Breast epithelium (tissue), 4 donors: ENCODE data around the gene RIF1. TPM values are rescaled to one million over a fixed set of nuclear protein-coding genes. Genes with fewer than 3 reads are reported as not detected.
"Not testable (repeated sequence)": the region's sequence is repeated elsewhere in the genome, so short reads cannot be mapped to it uniquely, and the experiment has no call there.

ENCODE experiments used
- DNase-seq, 2 donors: peaks; one replicate each; pipeline ENCODE4 v3.0.0-alpha.2; 2019; ENCODE audit warnings: low spot score in 2 of 2
- H3K27ac ChIP-seq, 2 donors: fragments of 200-600 bp; sonication (generic) in 1 of 2; one replicate each; pipeline ENCODE4 v1.5.1; 2016 to 2019; ENCODE audit warnings: mild to moderate bottlenecking in 1 of 2
- H3K27me3 ChIP-seq, 2 donors: fragments of 200-600 bp; sonication (generic) in 1 of 2; one replicate each; pipeline versions ENCODE4 v1.5.1 to v1.6.0; 2017 to 2019; ENCODE audit warnings: control low read depth in 1 of 2, mild to moderate bottlenecking in 1 of 2
- H3K36me3 ChIP-seq: fragments of 200-600 bp; one replicate; pipeline ENCODE4 v1.5.1; 2019
- H3K4me1 ChIP-seq, 2 donors: fragments of 200-600 bp; sonication (generic); one replicate each; pipeline ENCODE4 v1.5.1; 2016 to 2019; ENCODE audit warnings: control low read depth in 1 of 2
- H3K4me3 ChIP-seq, 3 donors: fragments of 200-600 bp; sonication (generic); 1 replicate in 2 of 3; 2 replicates in 1 of 3; pipeline ENCODE4 v1.5.1; 2016 to 2019; ENCODE audit warnings: mild to moderate bottlenecking in 3 of 3, moderate library complexity in 2 of 3
- H3K9me3 ChIP-seq, 2 donors: fragments of 200-600 bp; sonication (generic) in 1 of 2; one replicate each; pipeline ENCODE4 v1.5.1; 2016 to 2019; ENCODE audit warnings: control low read depth in 1 of 2
- CTCF ChIP-seq, 3 donors: fragments of 450-650 bp; IDR thresholded peaks; one replicate each; pipeline ENCODE4 v1.5.1; 2016 to 2017; ENCODE audit warnings: antibody characterized with exemption in 3 of 3, mild to moderate bottlenecking in 3 of 3, moderate library complexity in 3 of 3
- POLR2A ChIP-seq: fragments of 450-650 bp; IDR thresholded peaks from one replicate; pipeline ENCODE4 v1.6.1; 2016; ENCODE audit warnings: antibody characterized with exemption, mild to moderate bottlenecking, moderate library complexity
- POLR2AphosphoS5 ChIP-seq, 3 donors: sonication (generic); formaldehyde crosslinking; IDR thresholded peaks; one replicate each; pipeline ENCODE4 v1.6.1; 2017; ENCODE audit warnings: antibody characterized with exemption in 3 of 3
- intact Hi-C: fragments of 100-400 bp; cut with DNase I; formaldehyde crosslinking; loops from one replicate; pipeline ENCODE4 v1.15.1; 2023; ENCODE audit warnings: low total_unique reads
- total RNA-seq, 3 donors: library from RNA; depleted of rRNA; stranded (reverse); fragments of >200 nt; gene quantifications; one replicate each; pipeline ENCODE4 v1.1.0, GENCODE V29; 2016

RIF1 gene
- total RNA-seq, 3 donors from 2014 or later: 35.5 to 78.2 (median 50.5) TPM

GRCh38 chr2:151417650-151418049 lies 7.9 kb downstream of the RIF1 start:
- TF ChIP-seq POLR2AphosphoS5 (IDR thresholded peaks at IDR 0.05) (no peak), CTCF (IDR thresholded peaks at IDR 0.05) (no peak), POLR2A (no peak)
- peaks cover 7% of the 10 kb centered on the region for H3K36me3 ChIP-seq
- H3K9me3 ChIP-seq: no peaks in the 10 kb centered on the region
- intact Hi-C loops: no loop called here
- no peak for DNase-seq
- no peaks in the 10 kb centered on the region for H3K4me1 ChIP-seq
- H3K27ac ChIP-seq: no peak overlapping the region
- no peak overlapping the region for H3K4me3 ChIP-seq
- H3K27me3 ChIP-seq: no peaks in the 10 kb centered on the region

DNA sequence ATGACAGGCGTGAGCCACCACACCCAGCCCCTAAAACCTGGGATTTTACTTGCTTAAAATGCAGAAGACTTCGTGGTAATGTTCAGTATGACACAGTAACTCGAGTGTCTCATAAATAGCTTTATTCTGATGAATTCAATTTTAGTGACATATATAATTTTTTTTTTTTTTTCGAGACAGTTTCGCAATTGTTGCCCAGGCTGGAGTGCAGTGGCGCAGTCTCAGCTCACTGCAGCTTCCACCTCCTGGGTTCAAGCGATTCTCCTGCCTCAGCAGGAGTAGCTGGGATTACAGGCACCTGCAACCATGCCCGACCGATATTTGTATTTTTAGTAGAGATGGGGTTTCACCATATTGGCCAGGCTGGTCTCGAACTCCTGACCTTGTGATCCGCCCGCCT lies 12.0 kb downstream of the RIF1 start:
- H3K9me3 ChIP-seq, H3K4me3 ChIP-seq, intact Hi-C loops, H3K36me3 ChIP-seq, H3K4me1 ChIP-seq, H3K27me3 ChIP-seq, H3K27ac ChIP-seq, DNase-seq: not testable (repeated sequence)

- Histone ChIP-seq H3K27ac (no peak overlapping the region), H3K4me1 (no peaks in the 10 kb centered on the region), H3K36me3 (peaks cover 7% of the 10 kb centered on the region), H3K27me3 (no peaks in the 10 kb centered on the region), H3K4me3 (no peak overlapping the region), H3K9me3 (no peaks in the 10 kb centered on the region)
- intact Hi-C loops: no loop called here
- TF ChIP-seq CTCF (IDR thresholded peaks at IDR 0.05) (no peak), POLR2AphosphoS5 (IDR thresholded peaks at IDR 0.05) (no peak), POLR2A (no peak)
- DNase-seq: no peak
These were observed 13.3 kb downstream of the RIF1 start for GRCh38 chr2:151422917-151423439.

GRCh38 chr2:151423760-151424159 lies 14.1 kb downstream of the RIF1 start:
- Histone ChIP-seq H3K9me3 (no peaks in the 10 kb centered on the region), H3K27me3 (no peaks in the 10 kb centered on the region), H3K4me1 (no peaks in the 10 kb centered on the region), H3K4me3 (no peak overlapping the region), H3K27ac (no peak overlapping the region), H3K36me3 (peaks cover 7% of the 10 kb centered on the region)
- intact Hi-C loops: no loop called here
- no peak for DNase-seq
- TF ChIP-seq CTCF (IDR thresholded peaks at IDR 0.05): no peak
- no peak for TF ChIP-seq POLR2A
- no peak for TF ChIP-seq POLR2AphosphoS5 (IDR thresholded peaks at IDR 0.05)

DNA sequence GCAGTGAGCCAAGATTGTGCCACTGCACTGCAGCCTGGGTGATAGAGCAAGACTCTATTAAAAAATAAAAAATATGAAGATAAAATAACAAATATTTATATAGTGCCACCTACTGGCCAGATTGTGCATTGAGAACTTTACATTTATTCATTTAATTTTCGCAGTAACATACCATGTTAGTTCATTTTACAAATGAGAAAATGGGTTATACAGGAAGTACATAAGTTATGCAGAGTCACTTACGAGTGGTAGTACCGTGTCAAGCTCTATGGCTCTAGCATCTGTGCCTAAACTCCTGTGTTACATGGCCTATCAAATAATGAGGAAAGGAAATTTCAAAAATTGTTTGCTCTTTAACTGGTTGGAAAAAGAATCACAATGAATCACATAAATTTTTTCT lies 27.9 kb downstream of the RIF1 start:
- DNase-seq: no peak
- Histone ChIP-seq H3K36me3 (peaks cover 4% of the 10 kb centered on the region), H3K4me1 (no peaks in the 10 kb centered on the region), H3K27me3 (no peaks in the 10 kb centered on the region), H3K27ac (no peak overlapping the region), H3K9me3 (no peaks in the 10 kb centered on the region), H3K4me3 (no peak overlapping the region)
- TF ChIP-seq POLR2AphosphoS5 (IDR thresholded peaks at IDR 0.05): no peak
- no peak for TF ChIP-seq POLR2A
- peak; percentile 42 to 48 (median 46) for TF ChIP-seq CTCF (IDR thresholded peaks at IDR 0.05)
- intact Hi-C loops: no loop called here

- Histone ChIP-seq H3K27ac (no peak overlapping the region), H3K27me3 (no peaks in the 10 kb centered on the region), H3K4me1 (no peaks in the 10 kb centered on the region), H3K9me3 (no peaks in the 10 kb centered on the region), H3K4me3 (no peak overlapping the region), H3K36me3 (peaks cover 4% of the 10 kb centered on the region)
- TF ChIP-seq POLR2A (no peak), CTCF (IDR thresholded peaks at IDR 0.05) (no peak), POLR2AphosphoS5 (IDR thresholded peaks at IDR 0.05) (no peak)
- DNase-seq: no peak
- intact Hi-C loops: no loop called here
These were observed 28.8 kb downstream of the RIF1 start for GRCh38 chr2:151438506-151438905.
